Activated CD8-positive, alpha-beta T cell treated with anti-CD3 and anti-CD28 coated beads for 36 hours (primary cell): ENCODE measurements around the gene ARHGAP5. TPM values are rescaled to one million over a fixed set of nuclear protein-coding genes. Genes with fewer than 3 reads are reported as not detected.

Experiments
- ATAC-seq: fragments of 200-7000 bp; cut with Tn5 transposase; one replicate; pipeline ENCODE4 v1.10.0; 2021; ENCODE audit warnings: mild to moderate bottlenecking, moderate library complexity
- CTCF ChIA-PET: fragments of 350-600 bp; sonication (Branson Sonifier 250); formaldehyde crosslinking; loops from one replicate; lab custom pipeline; 2021; ENCODE audit warnings: antibody characterized with exemption; lab: Charles Lee
- POLR2A ChIA-PET: fragments of 350-600 bp; sonication (Branson Sonifier 250); formaldehyde crosslinking; loops from one replicate; lab custom pipeline; 2021; ENCODE audit warnings: antibody characterized with exemption; lab: Charles Lee
- DNase-seq: peaks from one replicate; pipeline ENCODE4 v3.0.0-alpha.2; 2020
- H3K27ac Mint-ChIP-seq: one replicate; pipeline ENCODE4 v1.8.0; 2021; ENCODE audit warnings: mild to moderate bottlenecking, mixed read lengths
- H3K27me3 Mint-ChIP-seq: one replicate; pipeline ENCODE4 v1.8.0; 2021; ENCODE audit warnings: mixed read lengths
- H3K36me3 Mint-ChIP-seq: one replicate; pipeline ENCODE4 v1.8.0; 2021; ENCODE audit warnings: low read depth, mixed read lengths
- H3K4me1 Mint-ChIP-seq: one replicate; pipeline ENCODE4 v1.8.0; 2021; ENCODE audit warnings: low read depth, mixed read lengths
- H3K4me3 Mint-ChIP-seq: one replicate; pipeline ENCODE4 v1.8.0; 2021; ENCODE audit warnings: mild to moderate bottlenecking, moderate library complexity, mixed read lengths
- H3K9me3 Mint-ChIP-seq: one replicate; pipeline ENCODE4 v1.8.0; 2021; ENCODE audit warnings: mixed read lengths
- intact Hi-C: fragments of 100-400 bp; cut with micrococcal nuclease; formaldehyde crosslinking; loops from one replicate; pipeline ENCODE4 v1.10.0; 2022
- total RNA-seq, 2 experiments: library from RNA; stranded (reverse); gene quantifications; one replicate each; pipeline ENCODE4 v1.2.3, GENCODE V29; 2021
- TF ChIP-seq, protein P1 (sequence below): fragments of 200-600 bp; IDR thresholded peaks from one replicate; pipeline ENCODE4 v1.8.0; 2022; ENCODE audit warnings: antibody characterized with exemption, mild to moderate bottlenecking

Gene ARHGAP5
- total RNA-seq, 2 experiments from 2014 or later = 32.5 to 36.0 TPM

DNA sequence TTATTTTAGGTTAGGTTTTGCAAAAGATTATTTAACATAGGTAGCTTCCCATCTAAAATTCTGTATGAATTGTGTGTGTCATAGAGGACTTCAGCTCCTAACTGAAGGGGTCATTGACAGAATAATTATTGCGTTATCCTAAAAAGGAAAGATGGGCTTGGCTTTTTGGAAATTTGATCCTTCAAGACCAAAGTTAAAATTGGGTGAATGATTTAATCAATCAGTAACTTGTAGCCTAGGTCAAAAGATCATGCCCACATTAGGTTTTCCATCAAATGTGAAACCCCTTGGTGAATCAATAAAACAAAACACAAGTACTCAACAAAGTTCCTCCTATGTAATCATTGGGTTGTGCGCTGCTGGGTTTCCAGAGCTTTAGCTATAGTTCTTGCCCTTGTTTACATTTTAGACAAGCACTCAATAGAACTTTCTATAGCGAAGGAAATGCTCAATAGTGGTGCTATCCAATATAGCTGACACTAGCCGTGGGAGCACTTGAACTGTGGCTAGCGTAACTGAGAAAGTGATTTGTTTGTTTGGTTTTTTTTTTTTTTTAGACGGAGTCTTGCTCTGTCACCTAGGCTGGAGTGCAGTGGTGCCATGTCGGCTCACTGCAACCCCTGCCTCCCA is 37.6 kb upstream of the ARHGAP5 start:
- Mint-ChIP-seq H3K9me3 (no peaks in the 10 kb centered on the region), H3K27ac (no peak overlapping the region), H3K4me1 (no peaks in the 10 kb centered on the region), H3K27me3 (peaks cover 4% of the 10 kb centered on the region), H3K4me3 (no peak overlapping the region), H3K36me3 (no peaks in the 10 kb centered on the region)
- ChIA-PET POLR2A (no interaction called here), CTCF (no interaction called here)
- DNase-seq = no peak
- intact Hi-C loops = no loop called here
- TF ChIP-seq, protein P1, sequence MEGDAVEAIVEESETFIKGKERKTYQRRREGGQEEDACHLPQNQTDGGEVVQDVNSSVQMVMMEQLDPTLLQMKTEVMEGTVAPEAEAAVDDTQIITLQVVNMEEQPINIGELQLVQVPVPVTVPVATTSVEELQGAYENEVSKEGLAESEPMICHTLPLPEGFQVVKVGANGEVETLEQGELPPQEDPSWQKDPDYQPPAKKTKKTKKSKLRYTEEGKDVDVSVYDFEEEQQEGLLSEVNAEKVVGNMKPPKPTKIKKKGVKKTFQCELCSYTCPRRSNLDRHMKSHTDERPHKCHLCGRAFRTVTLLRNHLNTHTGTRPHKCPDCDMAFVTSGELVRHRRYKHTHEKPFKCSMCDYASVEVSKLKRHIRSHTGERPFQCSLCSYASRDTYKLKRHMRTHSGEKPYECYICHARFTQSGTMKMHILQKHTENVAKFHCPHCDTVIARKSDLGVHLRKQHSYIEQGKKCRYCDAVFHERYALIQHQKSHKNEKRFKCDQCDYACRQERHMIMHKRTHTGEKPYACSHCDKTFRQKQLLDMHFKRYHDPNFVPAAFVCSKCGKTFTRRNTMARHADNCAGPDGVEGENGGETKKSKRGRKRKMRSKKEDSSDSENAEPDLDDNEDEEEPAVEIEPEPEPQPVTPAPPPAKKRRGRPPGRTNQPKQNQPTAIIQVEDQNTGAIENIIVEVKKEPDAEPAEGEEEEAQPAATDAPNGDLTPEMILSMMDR = no peak
- no peak for ATAC-seq

DNA sequence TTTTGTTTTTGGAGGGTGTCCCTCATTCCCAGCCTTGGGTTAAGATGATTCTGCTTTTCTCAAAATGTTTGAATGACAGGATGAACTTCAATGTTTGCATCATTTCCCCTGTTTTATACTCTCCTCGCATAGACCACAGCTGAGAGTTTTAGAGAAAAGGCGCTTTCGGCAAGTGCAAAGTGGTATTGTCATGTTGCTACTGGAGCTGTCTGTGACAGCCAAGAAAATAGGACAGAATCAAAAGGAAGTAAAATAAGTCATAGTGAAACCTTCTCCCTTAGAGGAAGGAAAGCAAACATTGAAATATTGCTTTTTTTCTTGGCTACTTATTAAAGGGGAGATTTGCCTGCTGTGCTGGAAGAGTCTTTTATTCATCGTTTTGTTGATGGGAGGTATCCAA is 33.5 kb upstream of the ARHGAP5 start:
- intact Hi-C loops = no loop called here
- POLR2A ChIA-PET = interaction anchor here (0.6 kb wide), 1 partner anchor 17 kb away, joined by 3 read pairs; no protein-coding TSS in a partner anchor

DNA sequence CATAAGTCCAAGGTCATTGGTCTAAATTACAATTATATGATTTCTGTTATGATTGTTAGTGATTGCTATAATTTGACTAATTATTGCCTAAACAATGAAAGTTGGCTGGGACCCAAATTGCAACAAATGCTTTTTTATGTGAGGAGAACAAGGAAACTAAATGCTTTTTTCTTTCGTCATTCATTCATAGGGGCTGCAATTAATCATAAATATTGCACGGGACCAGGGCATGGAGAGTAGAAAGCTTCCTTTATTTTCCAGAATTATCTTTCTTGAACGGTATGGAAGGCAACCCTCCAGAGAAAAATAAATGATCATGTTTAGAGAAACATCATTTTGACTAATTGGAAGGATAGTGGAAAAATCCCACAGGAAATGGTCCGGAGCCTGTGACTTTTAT is 32.6 kb upstream of the ARHGAP5 start:
- Mint-ChIP-seq H3K4me1 (no peaks in the 10 kb centered on the region), H3K27ac (no peak overlapping the region), H3K4me3 (no peak overlapping the region), H3K9me3 (no peaks in the 10 kb centered on the region), H3K36me3 (no peaks in the 10 kb centered on the region), H3K27me3 (peaks cover 4% of the 10 kb centered on the region)
- POLR2A ChIA-PET = no interaction called here
- DNase-seq (no peak), ATAC-seq (no peak)
- CTCF ChIA-PET = no interaction called here
- intact Hi-C loops = no loop called here
- TF ChIP-seq, protein P1 = no peak

More for the DNA sequence above, 33.5 kb upstream of the ARHGAP5 start:
- Mint-ChIP-seq H3K9me3 (no peaks in the 10 kb centered on the region), H3K27ac (no peak overlapping the region), H3K4me1 (no peaks in the 10 kb centered on the region), H3K36me3 (no peaks in the 10 kb centered on the region), H3K27me3 (peaks cover 4% of the 10 kb centered on the region), H3K4me3 (no peak overlapping the region)
- TF ChIP-seq, protein P1 = no peak
- no peak for DNase-seq
- CTCF ChIA-PET = interaction anchor here (1.2 kb wide), 1 partner anchor 209 kb away, joined by 3 read pairs; no protein-coding TSS in a partner anchor
- no peak for ATAC-seq

DNA sequence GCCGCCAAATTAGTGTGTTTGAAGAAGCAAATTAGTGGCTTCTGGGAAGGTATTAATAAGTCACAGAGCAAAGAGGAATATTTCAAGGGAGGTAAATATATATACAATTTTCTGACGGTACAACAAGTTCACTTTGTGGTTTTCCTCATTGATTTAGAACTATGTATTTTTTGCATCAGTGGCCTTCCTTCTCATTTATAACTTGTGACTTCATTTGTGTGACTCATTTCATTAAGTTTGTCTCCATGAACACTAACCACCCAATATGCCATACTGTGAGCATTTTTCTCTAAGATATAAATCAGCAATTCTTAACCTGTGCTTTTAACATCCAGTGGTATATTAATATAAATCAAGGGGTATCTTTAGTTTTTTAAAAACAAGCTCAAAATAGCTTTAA is 29.3 kb upstream of the ARHGAP5 start:
- no peaks in the 10 kb centered on the region for H3K9me3 Mint-ChIP-seq
- TF ChIP-seq, protein P1 = no peak
- no peak overlapping the region for H3K4me3 Mint-ChIP-seq
- ATAC-seq (no peak), DNase-seq (no peak)
- peaks cover 2% of the 10 kb centered on the region for H3K27me3 Mint-ChIP-seq
- no peaks in the 10 kb centered on the region for H3K36me3 Mint-ChIP-seq
- no peaks in the 10 kb centered on the region for H3K4me1 Mint-ChIP-seq
- ChIA-PET POLR2A (no interaction called here), CTCF (interaction anchor here (0.6 to 3.2 kb wide), 2 partner anchors 206 to 510 kb away, joined by 3 to 20 read pairs; no protein-coding TSS in a partner anchor)
- intact Hi-C loops = no loop called here
- no peak overlapping the region for H3K27ac Mint-ChIP-seq

DNA sequence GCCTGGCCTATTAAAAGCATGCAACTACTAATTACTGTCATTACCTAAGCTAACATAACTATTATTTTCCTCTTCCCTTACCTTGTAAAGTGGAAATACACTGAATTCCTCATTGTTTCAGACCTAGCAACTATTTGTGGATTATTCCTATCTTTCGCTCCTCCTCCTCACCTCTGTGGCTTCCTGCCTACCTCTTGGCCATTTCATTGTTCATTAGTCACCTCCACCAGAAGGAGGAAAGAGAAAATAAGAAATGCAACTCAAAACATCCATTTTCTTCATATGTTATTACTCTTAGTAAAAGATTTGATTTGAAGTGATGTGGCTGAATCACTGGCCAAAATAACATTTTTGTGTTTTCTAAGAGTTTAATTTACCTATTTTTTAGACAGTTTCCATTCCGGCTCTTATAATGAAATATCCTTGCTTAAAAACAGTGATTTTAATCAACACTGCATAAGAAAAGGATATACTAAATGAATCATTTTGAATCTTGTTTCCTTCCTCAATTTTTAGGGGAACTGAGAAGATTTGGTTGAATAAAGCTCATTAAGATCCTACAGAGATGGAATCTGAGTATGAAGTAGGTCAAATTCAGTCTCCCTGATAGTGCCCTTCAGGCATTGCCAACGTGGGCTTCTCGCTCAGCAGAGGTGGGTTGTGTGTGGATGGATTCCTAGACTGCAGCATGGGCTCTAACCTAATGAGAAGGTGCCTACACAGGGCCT is 27.6 kb upstream of the ARHGAP5 start:
- ATAC-seq (no peak), DNase-seq (no peak)
- H3K4me1 Mint-ChIP-seq = no peaks in the 10 kb centered on the region
- CTCF ChIA-PET = no interaction called here
- no peaks in the 10 kb centered on the region for H3K27me3 Mint-ChIP-seq
- H3K4me3 Mint-ChIP-seq = no peak overlapping the region
- intact Hi-C loops = no loop called here
- TF ChIP-seq, protein P1 = no peak
- POLR2A ChIA-PET = no interaction called here
- H3K36me3 Mint-ChIP-seq = no peaks in the 10 kb centered on the region
- no peaks in the 10 kb centered on the region for H3K9me3 Mint-ChIP-seq
- no peak overlapping the region for H3K27ac Mint-ChIP-seq
